GM12878 (cell line): Measurements from ENCODE around the gene FBXO17. TPM values are rescaled to one million over a fixed set of nuclear protein-coding genes. Genes with fewer than 3 reads are reported as not detected.
"Not testable (repeated sequence)": the region's sequence is repeated elsewhere in the genome, so short reads cannot be mapped to it uniquely, and the experiment has no call there.

Experiments used
- ATAC-seq: fragments of 200-7000 bp; cut with Tn5 transposase; 3 replicates; pipeline ENCODE4 v1.9.1; 2020; ENCODE audit warnings: mild to moderate bottlenecking, moderate library complexity
- BruUV-seq: library from RNA; stranded (reverse); fragments of 400-500 nt; replicated peaks from 2 replicates; lab custom pipeline; 2021; lab: Mats Ljungman, UMichigan
- CTCF ChIA-PET: fragments of 300-600 bp; sonication (Branson Sonifier 250); formaldehyde crosslinking; extraction: SDS; loops from one replicate; lab custom pipeline; 2021; ENCODE audit warnings: inconsistent platforms; lab: Yijun Ruan, JAX
- POLR2A ChIA-PET: fragments of 350-600 bp; formaldehyde crosslinking; extraction: SDS; loops from one replicate; lab custom pipeline; 2021; ENCODE audit warnings: inconsistent platforms; lab: Charles Lee
- RAD21 ChIA-PET: fragments of 300-600 bp; sonication (Branson Sonifier 250); formaldehyde crosslinking; loops from one replicate; lab custom pipeline; 2023; ENCODE audit warnings: antibody characterized with exemption; ENCODE audit not compliant: unreplicated experiment; lab: Charles Lee
- SMC1A ChIA-PET: fragments of 300-600 bp; sonication (Branson Sonifier 250); formaldehyde crosslinking; loops from one replicate; lab custom pipeline; 2023; ENCODE audit not compliant: unreplicated experiment, uncharacterized antibody; lab: Charles Lee
- DNase-seq: peaks from one replicate; pipeline ENCODE4 v3.0.0-alpha.2; 2011; ENCODE audit warnings: low read depth, low spot score
- FAIRE-seq: peaks from 3 replicates; lab custom pipeline; 2011; peaks lifted over from hg19 to GRCh38; lab: Jason Lieb, UNC
- H2AFZ ChIP-seq: 2 replicates; pipeline ENCODE4 v1.6.0; 2011; ENCODE audit warnings: low read depth, low read length, control low read depth; ENCODE audit not compliant: control insufficient read depth
- H3K27ac ChIP-seq: 2 replicates; pipeline ENCODE4 v1.5.1; 2011; ENCODE audit warnings: control low read depth; ENCODE audit not compliant: control insufficient read depth, insufficient read depth
- H3K27me3 ChIP-seq, 2 experiments: replicated peaks in 1 of 2; 2 replicates each; pipeline versions ENCODE4 v1.6.0 to v1.6.1; 2011; ENCODE audit warnings: low read length in 1 of 2; ENCODE audit not compliant: control insufficient read depth in 2 of 2, insufficient read depth in 2 of 2
- H3K36me3 ChIP-seq, 2 experiments: 2 replicates each; pipeline ENCODE4 v1.5.1; 2011; ENCODE audit warnings: low read length in 1 of 2; ENCODE audit not compliant: control insufficient read depth in 2 of 2, insufficient read depth in 2 of 2
- H3K4me1 ChIP-seq: 2 replicates; pipeline ENCODE4 v1.6.1; 2011; ENCODE audit warnings: mild to moderate bottlenecking, low read length, moderate library complexity, mixed read lengths; ENCODE audit not compliant: control insufficient read depth, insufficient read depth
- H3K4me2 ChIP-seq: 2 replicates; pipeline ENCODE4 v1.6.0; 2011; ENCODE audit warnings: control low read depth; ENCODE audit not compliant: control insufficient read depth, insufficient read depth
- H3K4me3 ChIP-seq: fragments of 200-600 bp; sonication (generic); 2 replicates; pipeline ENCODE4 v1.5.1; 2016
- H3K79me2 ChIP-seq: 2 replicates; pipeline ENCODE4 v1.6.0; 2011; ENCODE audit warnings: low read length; ENCODE audit not compliant: control insufficient read depth, insufficient read depth
- H3K9ac ChIP-seq: 2 replicates; pipeline ENCODE4 v1.8.0; 2011; ENCODE audit warnings: low read length, control low read depth, mixed read lengths; ENCODE audit not compliant: control insufficient read depth, insufficient read depth
- H3K9me3 ChIP-seq: replicated peaks from 3 replicates; pipeline ENCODE4 v1.5.1; 2011; ENCODE audit warnings: mild to moderate bottlenecking, low read length; ENCODE audit not compliant: control insufficient read depth, insufficient read depth
- H4K20me1 ChIP-seq: 2 replicates; pipeline ENCODE4 v1.6.0; 2011; ENCODE audit not compliant: control insufficient read depth, insufficient read depth
- EED ChIP-seq: sonication (generic); IDR thresholded peaks from 2 replicates; pipeline ENCODE4 v1.6.1; 2016; ENCODE audit warnings: antibody characterized with exemption, low read depth
- IKZF2 ChIP-seq, 2 experiments: fragments of 450-650 bp; IDR thresholded peaks; 2 replicates each; pipeline ENCODE4 v1.6.1; 2017; ENCODE audit warnings: mild to moderate bottlenecking in 2 of 2, moderate library complexity in 2 of 2
- JUNB ChIP-seq: IDR thresholded peaks from 2 replicates; pipeline ENCODE4 v1.6.1; 2016; ENCODE audit warnings: antibody characterized with exemption, mild to moderate bottlenecking
- RAD51 ChIP-seq: fragments of 450-650 bp; IDR thresholded peaks from 2 replicates; pipeline ENCODE4 v1.6.1; 2016; ENCODE audit warnings: moderate library complexity, mild to moderate bottlenecking, inconsistent platforms
- RB1 ChIP-seq: fragments of 450-650 bp; formaldehyde crosslinking; IDR thresholded peaks from 2 replicates; pipeline ENCODE4 v1.6.1; 2017; ENCODE audit warnings: mild to moderate bottlenecking, borderline replicate concordance
- YBX1 ChIP-seq: fragments of 450-650 bp; IDR thresholded peaks from 2 replicates; pipeline ENCODE4 v1.6.1; 2016; ENCODE audit warnings: antibody characterized with exemption
- WGBS: methylation state at CpG from one replicate; pipeline ENCODE4 v1.1.6; 2016; ENCODE audit warnings: low lambda C conversion rate; ENCODE audit not compliant: insufficient replicate concordance, insufficient coverage; ENCODE audit errors: missing lambda C conversion rate; 5-methylcytosine and 5-hydroxymethylcytosine counted together
- in situ Hi-C: fragments of 300-500 bp; cut with MboI; formaldehyde crosslinking; loops from 9 replicates; pipeline ENCODE4 v1.14.3; 2018; ENCODE audit warnings: mixed read lengths
- intact Hi-C: fragments of 100-400 bp; cut with micrococcal nuclease; formaldehyde crosslinking; loops from one replicate; pipeline ENCODE4 v1.14.2; 2022; ENCODE audit not compliant: unreplicated experiment
- polyA plus RNA-seq, 11 experiments: library from polyadenylated mRNA; depleted of rRNA in 4 of 11; unstranded in 6 of 11; stranded (reverse) in 5 of 11; fragments of >200 nt; fragmentation: Nextera tagmentation in 4 of 11; fragmentation: Illumina TruSeq in 1 of 11; extraction: Ambion mirVana in 4 of 11; extraction: Trizol in 1 of 11; gene quantifications; 1 replicate in 1 of 11; 2 replicates in 10 of 11; pipeline versions ENCODE4 v1.2.1 to v1.2.3, GENCODE V29; 2011 to 2016; ENCODE audit warnings: inconsistent platforms in 2 of 11, missing spikeins in 2 of 11, low read depth in 1 of 11
- total RNA-seq, 4 experiments: library from RNA; depleted of rRNA in 3 of 4; stranded (reverse); fragments of >200 nt in 3 of 4; fragmentation: Illumina TruSeq in 1 of 4; extraction: Trizol in 1 of 4; gene quantifications; 2 replicates each; pipeline versions ENCODE4 v1.2.1 to v1.2.3, GENCODE V29; 2013 to 2021

FBXO17 gene
- total and polyA plus RNA-seq, 10 of the 15 experiments (the other 5 are each of a cell fraction or from before 2014, with no cell fraction given) = 2.2 to 11.1 (median 5.3) TPM

DNA sequence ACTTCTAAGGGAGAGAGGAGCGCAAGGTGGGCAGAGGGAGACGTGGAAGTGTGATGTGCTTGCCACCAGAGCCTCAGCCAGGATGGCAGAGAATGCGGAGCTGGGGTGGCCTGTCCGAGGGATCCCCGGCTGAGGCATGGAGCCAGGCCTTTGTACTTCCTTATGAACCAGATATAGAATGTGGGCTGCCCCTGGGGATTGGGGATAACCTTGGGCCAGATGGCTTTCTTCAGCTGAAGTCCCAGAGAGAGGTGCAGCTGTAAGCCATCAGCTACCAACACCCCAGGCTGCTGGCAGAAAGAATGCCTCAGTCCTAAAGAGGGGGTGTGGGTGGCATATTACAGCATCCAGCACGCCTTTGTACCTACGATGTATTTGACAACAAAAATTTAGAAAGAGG lies 25.5 kb upstream of the FBXO17 start (continued):
- no peak for TF ChIP-seq RAD51

DNA sequence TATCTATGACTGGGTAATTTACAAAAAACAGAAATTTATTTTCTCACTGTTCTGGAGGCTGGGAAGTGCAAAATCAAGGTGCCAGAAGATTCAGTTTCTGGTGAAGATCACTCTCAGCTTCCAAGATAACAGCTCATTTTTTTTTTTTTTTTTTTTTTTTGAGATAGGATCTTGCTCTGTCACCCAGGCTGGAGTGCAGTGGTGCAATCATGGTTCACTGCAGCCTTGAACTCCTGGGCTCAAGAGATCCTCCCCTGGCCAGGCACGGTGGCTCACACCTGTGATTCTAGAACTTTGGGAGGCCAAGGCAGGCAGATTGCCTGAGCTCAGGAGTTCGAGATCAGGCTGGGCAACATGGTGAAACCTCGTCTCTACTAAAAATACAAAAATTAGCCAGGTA lies 22.0 kb upstream of the FBXO17 start:
- in situ Hi-C loops, BruUV-seq, H3K27ac ChIP-seq, FAIRE-seq, H3K9ac ChIP-seq, intact Hi-C loops, H3K27me3 ChIP-seq, H3K4me1 ChIP-seq, H3K4me2 ChIP-seq, DNase-seq, H3K4me3 ChIP-seq, H3K36me3 ChIP-seq, H3K79me2 ChIP-seq, H2AFZ ChIP-seq, ATAC-seq, H3K9me3 ChIP-seq, H4K20me1 ChIP-seq: not testable (repeated sequence)
- ChIA-PET POLR2A (interaction anchor here (0.6 to 1.2 kb wide), 4 partner anchors 16 to 41 kb away, joined by 3 to 8 read pairs (median 4); no protein-coding TSS in a partner anchor), CTCF (interaction anchor here (0.6 to 3.5 kb wide), 5 partner anchors 21 to 598 kb away, joined by 3 to 20 read pairs (median 3); partner anchors contain the start of gene FBXO17), RAD21 (interaction anchor here (1.5 to 1.8 kb wide), 2 partner anchors 21 to 40 kb away, joined by 3 to 6 read pairs; partner anchors contain the start of gene FBXO17), SMC1A (interaction anchor here (0.6 to 1.1 kb wide), 3 partner anchors 9 to 30 kb away, joined by 3 read pairs; no protein-coding TSS in a partner anchor)
- WGBS = 58% methylated on average over 3 of the region's 3 CpGs

DNA sequence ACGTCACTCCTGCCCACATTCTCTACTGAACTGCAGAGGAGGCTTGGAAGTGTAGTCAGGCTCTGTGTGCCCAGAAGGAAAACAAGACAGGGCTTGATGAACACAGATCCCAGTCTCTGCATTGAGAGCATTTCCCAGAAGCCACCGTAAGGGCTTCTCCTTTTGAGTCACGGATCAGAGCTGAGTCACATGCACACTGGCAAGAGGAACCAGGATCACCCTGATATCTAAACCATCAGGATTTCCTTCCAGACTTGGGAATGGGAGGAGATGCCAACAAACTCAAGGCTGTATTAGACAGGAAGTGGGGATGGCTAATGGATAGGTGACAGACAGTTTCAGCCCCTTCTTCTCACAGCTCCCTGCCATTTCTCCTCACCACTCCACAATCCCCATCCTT lies 17.7 kb upstream of the FBXO17 start:
- ATAC-seq (no peak), DNase-seq (no peak), FAIRE-seq (no peak)
- H3K4me1 ChIP-seq = peaks cover 3% of the 10 kb centered on the region; the same call in 1 of the 2 replicates
- ChIA-PET POLR2A (no interaction called here), RAD21 (interaction anchor here (0.5 kb wide), 1 partner anchor 114 kb away, joined by 3 read pairs; no protein-coding TSS in a partner anchor), CTCF (interaction anchor here (1.0 to 1.3 kb wide), 2 partner anchors 15 to 17 kb away, joined by 4 read pairs; no protein-coding TSS in a partner anchor), SMC1A (no interaction called here)
- H3K9me3 ChIP-seq = no peaks in the 10 kb centered on the region; the same call in 2 of the 3 replicates
- H3K9ac ChIP-seq = no peak overlapping the region
- H3K27ac ChIP-seq = no peak overlapping the region
- 27% methylated on average over 3 of the region's 3 CpGs for WGBS
- peak; percentile 61 for TF ChIP-seq EED
- no peak for TF ChIP-seq RB1
- no peak for TF ChIP-seq YBX1
- peak; percentile 32; the same call in 1 of the 2 replicates for TF ChIP-seq JUNB
- no peak for TF ChIP-seq IKZF2 (IDR thresholded peaks at IDR 0.05)
- no peaks in the 10 kb centered on the region for H3K36me3 ChIP-seq
- no peaks in the 10 kb centered on the region for H3K79me2 ChIP-seq
- BruUV-seq = no TSS peak
- H3K27me3 ChIP-seq = no peaks in the 10 kb centered on the region
- in situ Hi-C loops = no loop called here
- no peak overlapping the region for H3K4me2 ChIP-seq
- H2AFZ ChIP-seq = no peak overlapping the region
- H4K20me1 ChIP-seq = no peaks in the 10 kb centered on the region
- intact Hi-C loops = no loop called here
- H3K4me3 ChIP-seq = no peak overlapping the region
